ENCODE data around the gene NAA20. TPM values are rescaled to one million over a fixed set of nuclear protein-coding genes. Genes with fewer than 3 reads are reported as not detected.
A peak's percentile ranks its signal among the peaks of the same experiment; 100 is the strongest.

The NAA20 gene
- polyA plus RNA-seq, 10 donors, result 60.1 to 73.7 (median 67.9) TPM

- DNase-seq, result no peak
These were observed 53.9 kb downstream of the NAA20 start for GRCh38 chr20:20070871-20071726.

GRCh38 chr20:20073801-20074371, 56.7 kb downstream of the NAA20 start:
- DNase-seq, result no peak

- no peak for DNase-seq
These were observed 57.9 kb downstream of the NAA20 start for GRCh38 chr20:20075032-20075431.

GRCh38 chr20:20076297-20077065, 59.3 kb downstream of the NAA20 start:
- peak in 2 of 3 donors; percentile 45 to 65 for DNase-seq

- no peak for DNase-seq
These were observed 60.9 kb downstream of the NAA20 start for GRCh38 chr20:20078041-20078440.

GRCh38 chr20:20079102-20079784, 62.1 kb downstream of the NAA20 start:
- no peak for DNase-seq

Other genes starting within 250 kb of the NAA20 start
- 10 to 100 TPM; 19.1 to 26.9 (median 23.6) TPM for gene CRNKL1, start 35.1 kb downstream of the NAA20 start, polyA plus RNA-seq (ENCODE audit: insufficient read length in 10 of 10)
- gene CFAP61, start 35.2 kb downstream of the NAA20 start, polyA plus RNA-seq (ENCODE audit: insufficient read length in 10 of 10), result 10 to 100 TPM in 1 of 10 donors, 1 to 10 TPM in 9; 1.9 to 10.4 (median 4.1) TPM

Data from muscle of back (tissue), 11 donors.